ENCODE measurements around the gene FUT1.
"Not testable (repeated sequence)": the region's sequence is repeated elsewhere in the genome, so short reads cannot be mapped to it uniquely, and the experiment has no call there.

FUT1 gene

GRCh38 chr19:48768171-48768753, 15.8 kb upstream of the FUT1 start:
- not testable (repeated sequence) for DNase-seq

DNA sequence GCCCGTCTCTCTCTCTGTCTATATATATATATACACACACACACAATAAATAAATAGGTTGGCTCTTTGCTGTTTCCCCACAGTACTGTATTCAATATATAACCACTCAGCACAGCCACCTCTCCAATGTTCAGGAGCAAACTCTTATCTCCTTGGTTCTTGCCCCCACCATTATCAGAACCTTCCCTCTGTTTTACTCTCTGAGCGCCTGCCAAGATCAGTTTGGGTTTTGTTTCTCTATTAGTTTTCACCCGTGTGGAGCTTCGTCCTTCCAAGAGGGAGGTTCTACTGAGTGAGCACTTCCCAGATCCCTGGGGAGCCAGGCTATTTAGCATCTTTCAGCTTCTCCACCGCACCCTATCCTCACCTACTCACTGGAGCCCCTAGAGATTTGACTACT, 13.4 kb upstream of the FUT1 start:
- DNase-seq: not testable (repeated sequence)

DNA sequence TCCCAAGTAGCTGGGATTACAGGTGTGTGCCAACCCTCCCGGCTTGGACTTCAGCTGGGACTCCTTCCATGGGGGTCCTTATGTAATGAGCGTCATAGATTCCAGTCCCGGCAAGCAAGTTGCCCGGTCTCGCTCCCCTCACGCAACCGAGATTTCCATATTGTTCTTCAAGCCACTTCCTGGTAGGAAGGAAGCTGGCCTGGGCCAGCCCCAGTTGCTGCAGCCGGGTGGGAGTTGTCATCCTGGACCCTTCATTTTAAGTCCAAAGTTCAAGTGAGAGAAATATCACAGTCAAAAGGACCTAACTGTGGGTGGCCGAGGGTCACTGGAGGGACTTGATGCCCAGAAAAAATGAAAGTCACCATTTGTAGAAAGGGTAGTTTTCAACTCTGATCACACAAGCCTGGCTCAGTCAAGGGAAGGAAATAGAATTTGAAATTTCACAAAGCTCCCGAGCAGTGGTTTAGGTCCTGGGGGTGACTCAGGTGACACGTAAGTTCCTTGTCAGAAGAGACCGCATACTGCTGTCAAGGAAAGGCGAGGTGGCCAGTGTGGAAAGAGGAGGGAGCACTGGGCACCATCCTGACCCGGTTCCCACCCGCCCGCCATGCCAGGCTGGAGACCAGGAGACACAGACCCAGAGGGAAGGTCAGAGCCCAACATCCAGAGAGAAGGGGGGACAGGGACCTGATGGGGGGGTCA, 8.2 kb upstream of the FUT1 start:
- no peak for DNase-seq

DNA sequence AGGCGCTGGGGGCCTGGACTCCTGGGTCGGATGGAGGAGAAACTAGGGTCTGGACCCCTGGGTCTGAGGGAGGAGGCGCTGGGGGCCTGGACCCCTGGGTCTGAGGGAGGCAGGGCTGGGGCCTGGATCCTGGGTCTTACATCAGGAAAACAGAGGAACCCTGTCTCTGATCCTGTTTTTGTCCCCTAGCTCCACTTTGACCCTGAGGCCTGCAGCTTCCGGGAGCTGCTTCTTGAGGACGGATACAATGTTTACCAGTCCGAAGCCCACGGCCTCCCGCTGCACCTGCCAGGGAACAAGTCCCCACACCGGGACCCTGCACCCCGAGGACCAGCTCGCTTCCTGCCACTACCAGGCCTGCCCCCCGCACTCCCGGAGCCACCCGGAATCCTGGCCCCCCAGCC, 5.3 kb upstream of the FUT1 start:
- no peak for DNase-seq

- no peak for DNase-seq
Observed at GRCh38 chr19:48757089-48757675, 4.7 kb upstream of the FUT1 start.

DNA sequence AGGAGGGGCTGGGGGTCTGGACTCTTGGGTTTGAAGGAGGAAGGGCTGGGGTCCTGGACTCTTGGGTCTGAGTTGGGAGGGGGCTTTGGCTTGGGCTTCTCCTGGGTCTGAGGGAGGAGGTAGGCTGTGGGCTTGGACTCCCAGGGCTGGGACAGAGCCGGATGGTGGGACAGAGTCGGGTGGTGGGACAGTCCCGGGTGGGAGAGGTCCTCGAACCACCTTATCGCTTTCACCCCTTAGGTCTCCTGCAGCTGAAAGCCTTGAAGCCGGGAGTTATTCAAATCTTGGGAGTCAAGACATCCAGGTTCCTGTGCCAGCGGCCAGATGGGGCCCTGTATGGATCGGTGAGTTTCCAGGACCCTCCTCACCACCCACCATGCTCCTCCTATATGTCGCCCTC, 4.2 kb upstream of the FUT1 start:
- no peak for DNase-seq

GRCh38 chr19:48756212-48756611, 3.8 kb upstream of the FUT1 start:
- no peak for DNase-seq

- DNase-seq: no peak
Observed at GRCh38 chr19:48755787-48756186, 3.3 kb upstream of the FUT1 start.

GRCh38 chr19:48755084-48755641, 2.7 kb upstream of the FUT1 start, which contains the start of gene FGF21:
Gene FGF21, plus strand, starts transcription at chr19:48755524. Its CDS starts 713 bp downstream, at chr19:48756237.
- no peak for DNase-seq

GRCh38 chr19:48751845-48752495, 471 bp downstream of the FUT1 start:
- DNase-seq: no peak

GRCh38 chr19:48750771-48751504, 1.5 kb downstream of the FUT1 start:
- no peak for DNase-seq

GRCh38 chr19:48750351-48750750, 2.1 kb downstream of the FUT1 start:
- no peak for DNase-seq

DNA sequence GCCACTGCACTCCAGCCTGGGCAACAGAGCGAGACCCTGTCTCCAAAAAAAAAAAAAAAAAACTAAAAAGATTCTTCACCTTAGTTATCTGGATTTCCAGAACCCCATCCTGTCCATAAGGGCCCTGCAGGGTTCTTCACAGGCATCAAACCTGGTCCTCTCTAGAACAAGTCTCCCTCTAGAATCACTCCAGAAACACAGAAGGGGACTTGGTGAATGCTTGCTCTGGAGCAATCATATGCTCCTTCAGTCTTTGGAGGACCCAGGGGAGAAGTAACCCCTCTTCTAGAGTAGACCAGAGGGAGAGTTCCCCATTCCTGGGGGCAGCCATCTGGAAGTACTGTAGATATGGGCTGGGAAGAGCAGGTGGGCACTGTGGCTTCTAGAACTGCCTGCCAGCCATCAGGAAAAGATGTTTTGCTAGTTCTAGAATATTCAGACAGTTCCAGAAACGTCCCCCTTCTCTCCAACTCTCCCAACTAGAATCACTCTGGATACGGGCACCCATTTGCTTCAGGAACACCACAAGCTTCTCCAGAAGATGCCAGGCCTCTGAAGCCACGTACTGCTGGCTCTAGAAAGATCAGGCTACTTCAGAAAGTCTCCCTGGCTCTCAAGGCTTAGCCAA, 2.8 kb downstream of the FUT1 start:
- DNase-seq: no peak

- peak; percentile 11 for DNase-seq
Observed at GRCh38 chr19:48746738-48747575, 5.5 kb downstream of the FUT1 start, which contains the start of gene IZUMO1. Gene IZUMO1, minus strand, starts transcription at chr19:48746909. Its CDS starts 1,050 bp downstream, at chr19:48745859.

- DNase-seq: no peak
Observed at GRCh38 chr19:48746110-48746509, 6.3 kb downstream of the FUT1 start.

DNA sequence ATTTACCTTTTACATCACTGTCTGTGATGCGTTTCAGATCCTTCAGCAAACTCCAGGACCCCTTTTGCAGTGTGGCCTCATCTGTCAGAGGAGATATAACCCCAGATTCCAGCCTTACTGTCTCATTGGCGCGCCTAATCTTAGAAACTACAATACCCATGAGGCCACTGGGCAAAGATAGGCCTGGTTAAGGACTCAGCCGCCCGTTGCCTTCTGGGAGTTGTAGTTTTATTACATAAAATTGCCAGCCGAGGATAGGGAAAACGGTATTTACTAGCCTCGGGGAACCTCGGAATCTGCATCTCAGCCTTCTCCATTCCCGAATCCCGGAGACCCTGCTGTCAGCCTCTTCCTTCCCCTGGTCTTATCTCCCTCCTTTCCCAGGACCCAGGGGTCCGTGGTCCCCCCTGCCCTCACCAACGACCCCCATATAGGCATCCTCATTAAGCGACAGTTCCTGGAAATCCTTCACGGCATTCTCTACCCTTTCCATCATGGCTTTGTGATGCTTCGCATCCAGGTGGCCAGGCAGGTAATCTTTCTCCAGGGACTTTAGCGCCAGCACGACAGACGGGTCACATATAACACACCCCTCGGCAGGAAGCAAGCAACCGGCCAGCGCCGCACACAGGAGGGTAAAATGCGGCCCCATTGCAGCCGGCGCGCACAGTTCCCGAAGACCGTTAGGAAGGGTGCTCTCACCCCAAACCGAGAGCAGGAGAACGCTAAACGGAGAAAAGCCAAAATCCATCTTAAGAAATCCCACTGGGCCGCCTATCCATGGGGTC, 7.0 kb downstream of the FUT1 start:
- peak; percentile 9 for DNase-seq

DNA sequence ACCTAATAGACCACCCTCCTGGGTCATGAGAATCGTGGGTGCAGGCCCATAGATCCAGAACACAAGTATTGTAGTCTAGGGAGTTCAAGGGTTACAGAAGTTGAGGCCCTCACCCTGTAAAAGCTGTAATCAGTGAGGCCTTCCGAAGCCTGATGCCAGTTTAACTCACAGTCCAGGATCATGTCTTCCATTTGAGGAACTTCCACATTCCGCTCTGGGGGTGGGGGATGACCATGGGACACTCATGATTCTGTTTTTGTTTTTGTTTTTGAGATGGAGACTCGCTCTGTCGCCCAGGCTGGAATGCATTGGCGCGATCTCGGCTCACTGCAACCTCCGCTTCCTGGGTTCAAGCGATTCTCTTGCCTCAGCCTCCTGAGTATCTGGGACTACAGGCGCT, 10.3 kb downstream of the FUT1 start:
- DNase-seq: no peak

DNA sequence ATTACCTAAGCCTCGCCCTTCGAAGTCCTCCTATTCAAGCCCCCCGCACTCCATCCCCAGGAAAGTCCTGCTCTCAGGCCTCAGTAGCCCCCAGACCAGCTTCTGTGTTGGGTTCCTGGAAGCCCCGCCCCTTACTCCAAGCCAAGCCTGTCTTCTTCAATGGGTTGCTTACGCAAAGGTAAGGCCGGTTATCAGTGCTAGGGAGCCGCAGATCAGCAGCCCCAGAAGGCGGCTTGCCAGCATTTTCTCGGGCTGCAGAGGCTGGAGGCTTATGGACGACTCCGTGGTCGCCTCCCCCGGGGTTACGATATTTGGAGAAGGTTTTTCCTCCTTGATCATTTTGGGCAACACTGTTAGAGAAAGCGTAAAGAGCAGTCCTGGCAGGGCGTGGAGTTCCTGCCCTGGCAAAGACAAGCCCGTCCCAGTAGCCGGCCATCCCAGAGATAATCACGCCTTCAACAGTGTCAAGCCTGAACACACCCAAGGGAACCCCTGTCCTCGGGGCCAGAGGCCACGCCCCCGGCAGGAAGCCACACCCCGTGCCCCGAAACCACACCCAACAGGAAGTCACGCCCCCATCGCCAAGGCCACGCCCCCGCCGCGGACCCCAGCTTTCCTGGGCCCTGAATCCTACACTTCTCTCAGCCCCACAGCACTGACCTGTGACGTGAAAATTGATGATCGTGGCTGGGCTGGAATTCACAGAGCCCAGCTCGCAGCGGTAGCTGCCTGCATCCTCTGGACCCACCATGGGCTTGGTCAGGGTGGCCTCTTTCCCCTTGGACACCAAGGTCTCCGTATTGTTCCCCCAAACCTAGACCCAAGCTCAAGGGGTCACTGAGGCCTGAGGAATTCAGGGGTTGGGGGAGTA, 11.1 kb downstream of the FUT1 start:
- no peak for DNase-seq
